NCI-H446 treated with DMSO at 0.1 percent for 48 hours (cell line): ENCODE measurements around the gene CISD2.
A peak's percentile ranks its signal among the peaks of the same experiment; 100 is the strongest.
"Not testable (repeated sequence)": the region's sequence is repeated elsewhere in the genome, so short reads cannot be mapped to it uniquely, and the experiment has no call there.

Experiments used
- DNase-seq: peaks from one replicate; lab custom pipeline; 2025; lab: John Stamatoyannopoulos, UW

CISD2 gene

GRCh38 chr4:102868781-102869568 is at the start of gene CISD2:
CISD2 (plus strand) TSS chr4:102868992; CDS start chr4:102869085, 93 bp downstream.
- DNase-seq, result peak; percentile 90

- DNase-seq, result not testable (repeated sequence)
Observed at GRCh38 chr4:102819100-102819499, 49.7 kb upstream of the CISD2 start.

DNA sequence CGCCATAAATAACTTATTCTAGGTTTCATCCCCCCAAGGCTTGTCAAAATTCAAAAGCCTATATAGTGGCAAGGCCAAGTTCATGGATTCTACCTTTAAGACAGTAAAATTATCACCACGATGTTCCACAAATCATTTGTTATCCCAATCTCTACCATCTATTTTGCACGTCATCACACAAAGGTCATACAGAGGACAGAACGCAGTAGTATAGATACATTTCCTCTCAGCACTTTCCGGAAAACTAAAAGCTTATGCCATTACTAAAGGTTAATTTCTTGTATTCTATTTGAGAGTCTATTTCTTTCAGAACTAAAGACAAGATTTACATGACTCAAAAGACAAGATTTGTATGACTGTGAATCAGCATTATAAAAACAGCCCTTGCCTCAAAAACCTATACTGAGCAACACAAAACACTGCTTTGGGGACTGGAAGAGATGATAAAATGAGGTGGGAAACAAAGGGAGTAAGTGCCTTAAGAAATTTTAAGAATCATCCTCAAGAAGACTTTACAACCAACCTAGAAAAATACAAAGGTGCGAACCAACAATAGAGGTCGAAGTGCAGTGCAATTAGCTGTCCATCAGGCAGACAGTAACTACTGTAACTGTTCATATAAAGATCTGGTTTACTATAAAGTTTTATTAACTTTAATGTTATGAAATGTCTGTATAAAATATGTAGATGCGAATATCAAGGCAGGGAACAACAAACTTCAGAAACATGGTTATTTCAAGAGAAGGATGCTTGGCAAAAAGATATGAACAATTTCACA is 49.0 kb upstream of the CISD2 start:
- DNase-seq, result no peak

GRCh38 chr4:102823464-102823863 is 45.3 kb upstream of the CISD2 start:
- DNase-seq, result no peak

GRCh38 chr4:102823897-102824296 is 44.9 kb upstream of the CISD2 start:
- DNase-seq, result no peak

GRCh38 chr4:102824398-102824797 is 44.4 kb upstream of the CISD2 start:
- DNase-seq, result no peak

GRCh38 chr4:102825261-102826091 is 43.3 kb upstream of the CISD2 start:
- DNase-seq, result peak; percentile 55

DNA sequence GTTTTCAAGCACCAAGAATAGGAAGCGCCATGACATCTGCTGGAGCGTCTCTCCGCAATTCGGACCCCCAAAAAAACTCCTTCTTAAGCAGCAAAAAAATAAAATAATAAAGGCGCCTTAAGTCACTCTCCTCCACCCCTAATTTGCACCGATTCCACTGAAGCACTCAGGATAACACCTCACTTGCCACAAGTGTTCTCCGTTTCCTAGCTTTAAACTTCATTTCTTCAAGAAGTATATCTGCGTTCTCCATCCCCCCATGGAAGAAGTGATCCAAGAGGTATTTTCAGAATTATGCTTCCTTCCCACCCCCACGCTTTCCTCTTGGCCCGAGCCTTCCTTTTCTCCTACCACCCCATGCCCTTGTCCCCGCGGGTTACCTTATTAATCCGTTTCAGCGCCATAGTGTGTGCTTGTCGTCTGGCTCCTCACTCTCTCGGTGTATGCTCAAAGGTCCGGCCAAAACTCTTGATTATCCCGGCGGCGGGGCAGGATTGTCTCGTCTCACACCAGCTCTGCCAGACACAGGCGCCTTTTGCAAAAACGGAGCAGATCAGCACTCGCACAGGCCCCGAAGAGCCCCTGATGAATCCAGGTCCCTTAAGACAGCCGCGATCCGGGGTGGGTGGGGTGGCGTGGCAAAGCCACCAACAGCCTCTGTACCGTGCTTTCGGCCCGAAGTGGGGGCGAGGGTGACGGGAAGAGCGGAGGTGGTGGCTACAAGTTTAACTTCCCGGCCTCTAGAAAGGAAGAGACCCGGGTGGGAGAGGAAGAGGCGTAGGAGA is 42.5 kb upstream of the CISD2 start:
- no peak for DNase-seq

- DNase-seq, result peak; percentile 91
Observed at GRCh38 chr4:102826890-102827673, 41.7 kb upstream of the CISD2 start, which contains the start of gene UBE2D3. UBE2D3 (minus strand) TSS chr4:102827551; CDS start chr4:102826508, 1,043 bp downstream.

DNA sequence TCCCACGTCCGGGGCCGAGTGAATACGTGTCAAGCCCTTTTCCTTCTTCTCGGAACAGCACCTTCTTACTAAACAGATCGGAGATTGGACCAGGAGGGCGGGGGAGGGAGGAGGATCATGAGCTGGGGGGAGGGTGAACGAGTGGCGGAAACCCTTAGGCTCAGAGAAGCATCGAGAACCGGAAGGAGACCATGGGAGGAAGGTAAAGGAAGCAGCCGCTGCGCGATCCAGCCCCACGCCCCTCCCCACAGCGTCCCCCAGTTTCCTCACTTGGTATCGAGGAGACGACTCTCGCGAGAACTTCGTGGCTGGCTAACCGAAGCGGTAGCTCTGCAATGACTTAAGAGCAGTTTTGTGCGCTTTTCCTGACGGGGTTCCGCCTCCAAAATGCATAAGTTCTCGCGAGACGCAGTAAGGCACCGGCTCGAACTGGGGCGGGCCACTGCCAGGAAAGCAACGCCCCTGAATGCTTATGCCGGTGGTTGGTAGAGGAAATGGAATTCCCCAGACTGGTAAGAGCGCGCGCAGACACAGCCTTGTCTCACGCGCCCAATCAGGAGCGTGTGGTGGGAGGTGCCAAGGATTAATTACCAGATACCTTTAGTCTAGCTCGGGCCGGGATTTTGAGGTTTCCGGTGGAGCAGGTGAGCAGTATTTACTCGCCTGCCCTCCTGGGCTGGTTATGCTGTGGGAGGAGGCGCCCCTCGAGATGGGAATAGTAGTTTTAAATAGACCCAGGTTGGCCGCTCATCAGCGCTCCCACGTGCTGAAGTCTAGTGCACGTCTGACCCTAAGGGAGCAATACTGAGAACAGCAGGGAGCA is 40.9 kb upstream of the CISD2 start:
- peak; percentile 99 for DNase-seq

- DNase-seq, result no peak
Observed at GRCh38 chr4:102828497-102828808, 40.3 kb upstream of the CISD2 start.

DNA sequence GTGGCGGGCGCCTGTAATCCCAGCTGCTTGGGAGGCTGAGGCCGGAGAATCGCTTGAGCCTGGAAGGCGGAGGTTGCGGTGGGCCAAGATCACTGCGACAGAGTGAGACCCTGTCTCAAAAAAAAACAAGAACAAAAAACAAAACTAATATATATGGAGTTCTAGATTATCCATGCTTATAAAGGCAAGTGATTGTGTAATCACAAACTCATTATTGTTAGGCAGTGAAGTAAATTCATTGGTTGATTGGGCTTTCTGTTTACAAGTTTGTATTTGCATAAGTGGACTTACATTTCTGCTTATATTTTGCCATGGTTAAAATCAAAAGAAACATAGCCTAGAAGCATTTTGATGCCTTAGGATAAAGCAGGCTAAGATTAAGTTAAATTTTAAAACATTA is 39.0 kb upstream of the CISD2 start:
- no peak for DNase-seq

DNA sequence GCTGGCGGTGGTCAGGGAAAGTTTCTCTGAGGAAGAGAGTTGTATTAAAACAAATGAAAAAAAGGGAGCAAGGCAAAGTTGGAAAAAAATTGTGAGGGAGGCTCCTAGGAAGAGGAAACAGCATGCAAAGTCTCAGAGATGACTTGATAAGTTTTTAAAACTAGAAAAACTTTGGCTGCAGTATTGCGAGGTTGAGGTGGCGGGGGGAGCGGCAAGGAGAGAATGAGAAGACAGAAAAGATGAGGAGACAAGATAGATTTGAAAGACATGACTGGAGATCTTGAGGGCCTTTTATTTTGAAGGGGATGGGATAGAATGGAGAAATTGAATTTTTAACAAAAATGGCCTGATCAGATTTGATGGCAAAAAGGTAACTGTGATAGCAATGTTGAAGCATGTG is 36.7 kb upstream of the CISD2 start:
- DNase-seq, result no peak

DNA sequence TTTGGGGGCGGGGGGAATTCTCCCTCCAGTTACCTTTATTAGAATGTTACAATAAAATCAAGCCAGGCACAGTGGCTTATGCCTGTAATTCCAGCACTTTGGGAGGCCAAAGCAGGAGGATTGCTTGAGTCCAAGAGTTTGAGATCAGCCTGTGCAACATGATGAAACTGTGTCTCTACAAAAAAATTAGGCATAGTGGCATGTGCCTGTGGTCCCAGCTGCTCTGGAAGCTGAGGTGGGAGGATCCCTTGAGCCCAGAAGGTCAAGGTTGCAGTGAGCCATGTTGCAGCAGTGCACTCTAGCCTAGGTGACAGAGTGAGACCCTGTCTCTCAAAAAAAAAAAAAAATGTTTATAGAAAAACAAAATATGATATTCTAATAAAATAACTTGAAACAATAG is 36.1 kb upstream of the CISD2 start:
- no peak for DNase-seq

DNA sequence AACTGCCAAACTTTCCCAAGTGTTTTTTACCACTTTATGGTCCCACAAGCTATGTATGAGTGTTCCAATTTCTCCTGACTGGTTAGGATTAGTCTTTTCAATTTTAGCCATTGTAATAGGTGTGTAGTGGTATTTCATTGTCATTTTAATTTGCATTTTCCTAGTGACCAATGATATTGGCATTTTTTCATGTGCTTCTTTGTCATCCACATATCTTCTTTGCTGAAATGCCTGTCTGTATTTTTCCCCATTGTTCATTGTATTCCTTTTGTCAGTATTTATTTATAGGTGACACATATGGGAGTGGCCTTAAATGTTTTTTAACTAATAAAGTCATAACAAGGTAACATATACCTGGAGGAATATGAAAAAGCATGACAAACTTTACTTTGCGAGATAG is 32.2 kb upstream of the CISD2 start:
- DNase-seq, result no peak

GRCh38 chr4:102842367-102842766 is 26.4 kb upstream of the CISD2 start:
- DNase-seq, result no peak

GRCh38 chr4:102843273-102843672 is 25.5 kb upstream of the CISD2 start:
- DNase-seq, result no peak

GRCh38 chr4:102843938-102844337 is 24.9 kb upstream of the CISD2 start:
- no peak for DNase-seq

- DNase-seq, result no peak
Observed at GRCh38 chr4:102847687-102848086, 21.1 kb upstream of the CISD2 start.

GRCh38 chr4:102849579-102850104 is 19.1 kb upstream of the CISD2 start:
- DNase-seq, result no peak
